Measurements from ENCODE around the gene PGLYRP1.
A peak's percentile ranks its signal among the peaks of the same experiment; 100 is the strongest.

The PGLYRP1 gene

GRCh38 chr19:46032597-46033025 is 9.8 kb upstream of the PGLYRP1 start:
- DNase-seq (ENCODE audit: low spot score), result no peak

- no peak for DNase-seq (ENCODE audit: low spot score)
Measured at GRCh38 chr19:46031781-46032596, 9.1 kb upstream of the PGLYRP1 start.

- no peak for DNase-seq (ENCODE audit: low spot score)
Measured at GRCh38 chr19:46030812-46031550, 8.1 kb upstream of the PGLYRP1 start.

GRCh38 chr19:46025835-46026234 is 3.0 kb upstream of the PGLYRP1 start:
- no peak for DNase-seq (ENCODE audit: low spot score)

- no peak for DNase-seq (ENCODE audit: low spot score)
Measured at GRCh38 chr19:46023311-46023779, 492 bp upstream of the PGLYRP1 start.

- DNase-seq (ENCODE audit: low spot score), result no peak
Measured at GRCh38 chr19:46022061-46022430, 807 bp downstream of the PGLYRP1 start.

- no peak for DNase-seq (ENCODE audit: low spot score)
Measured at GRCh38 chr19:46021531-46022041, 1.3 kb downstream of the PGLYRP1 start.

- no peak for DNase-seq (ENCODE audit: low spot score)
Measured at GRCh38 chr19:46020819-46021125, 2.1 kb downstream of the PGLYRP1 start.

- DNase-seq (ENCODE audit: low spot score), result no peak
Measured at GRCh38 chr19:46019270-46019669, 3.6 kb downstream of the PGLYRP1 start.

GRCh38 chr19:46018729-46019251 is 4.1 kb downstream of the PGLYRP1 start:
- no peak for DNase-seq (ENCODE audit: low spot score)

- DNase-seq (ENCODE audit: low spot score), result no peak
Measured at GRCh38 chr19:46017874-46018675, 4.8 kb downstream of the PGLYRP1 start.

- DNase-seq (ENCODE audit: low spot score), result no peak
Measured at GRCh38 chr19:46017095-46017429, 5.8 kb downstream of the PGLYRP1 start.

- peak; percentile 53 for DNase-seq (ENCODE audit: low spot score)
Measured at GRCh38 chr19:46016426-46017094, 6.3 kb downstream of the PGLYRP1 start.

- no peak for DNase-seq (ENCODE audit: low spot score)
Measured at GRCh38 chr19:46015687-46016425, 7.0 kb downstream of the PGLYRP1 start.

- no peak for DNase-seq (ENCODE audit: low spot score)
Measured at GRCh38 chr19:46014941-46015686, 7.7 kb downstream of the PGLYRP1 start.

- no peak for DNase-seq (ENCODE audit: low spot score)
Measured at GRCh38 chr19:46014534-46014933, 8.3 kb downstream of the PGLYRP1 start.

- DNase-seq (ENCODE audit: low spot score), result peak; percentile 34
Measured at GRCh38 chr19:46009530-46010510, 13.0 kb downstream of the PGLYRP1 start.

- no peak for DNase-seq (ENCODE audit: low spot score)
Measured at GRCh38 chr19:46006411-46006810, 16.4 kb downstream of the PGLYRP1 start.
